Measurements from ENCODE around the gene C20orf141. TPM values are rescaled to one million over a fixed set of nuclear protein-coding genes. Genes with fewer than 3 reads are reported as not detected.
"Not testable (repeated sequence)": the region's sequence is repeated elsewhere in the genome, so short reads cannot be mapped to it uniquely, and the experiment has no call there.

The C20orf141 gene
- total RNA-seq, 1 donor from 2014 or later = not detected

GRCh38 chr20:2807019-2807418 is 7.8 kb upstream of the C20orf141 start:
- Histone ChIP-seq H3K36me3 (ENCODE audit: control insufficient read depth, insufficient read depth, low read length) (no peaks in the 10 kb centered on the region), H3K27me3 (ENCODE audit: control insufficient read depth, insufficient read depth, low read length) (peaks cover 19% of the 10 kb centered on the region), H3K4me3 (ENCODE audit: low read depth, low read length) (no peak overlapping the region)
- FAIRE-seq (no peak), DNase-seq (ENCODE audit: low read depth) (no peak)
- no peak for TF ChIP-seq CTCF (IDR thresholded peaks at IDR 0.05; ENCODE audit: insufficient read depth, low read length, severe bottlenecking)

GRCh38 chr20:2807929-2808328 is 6.9 kb upstream of the C20orf141 start:
- DNase-seq (ENCODE audit: low read depth); FAIRE-seq; H3K36me3 ChIP-seq (ENCODE audit: control insufficient read depth, insufficient read depth, low read length); H3K4me3 ChIP-seq (ENCODE audit: low read depth, low read length): not testable (repeated sequence)
- H3K27me3 ChIP-seq (ENCODE audit: control insufficient read depth, insufficient read depth, low read length) = peaks cover 16% of the 10 kb centered on the region

GRCh38 chr20:2809690-2810089 is 5.1 kb upstream of the C20orf141 start:
- FAIRE-seq (no peak), DNase-seq (ENCODE audit: low read depth) (no peak)
- no peak overlapping the region for H3K4me3 ChIP-seq (ENCODE audit: low read depth, low read length)
- TF ChIP-seq CTCF (IDR thresholded peaks at IDR 0.05; ENCODE audit: insufficient read depth, low read length, severe bottlenecking) = no peak
- H3K36me3 ChIP-seq (ENCODE audit: control insufficient read depth, insufficient read depth, low read length) = no peaks in the 10 kb centered on the region
- H3K27me3 ChIP-seq (ENCODE audit: control insufficient read depth, insufficient read depth, low read length) = peaks cover 16% of the 10 kb centered on the region

- no peaks in the 10 kb centered on the region for H3K36me3 ChIP-seq (ENCODE audit: control insufficient read depth, insufficient read depth, low read length)
- H3K4me3 ChIP-seq (ENCODE audit: low read depth, low read length) = no peak overlapping the region
- no peak for TF ChIP-seq CTCF (IDR thresholded peaks at IDR 0.05; ENCODE audit: insufficient read depth, low read length, severe bottlenecking)
- H3K27me3 ChIP-seq (ENCODE audit: control insufficient read depth, insufficient read depth, low read length) = no peaks in the 10 kb centered on the region
- DNase-seq (ENCODE audit: low read depth) (no peak), FAIRE-seq (no peak)
Measured at GRCh38 chr20:2812189-2812588, 2.6 kb upstream of the C20orf141 start.

GRCh38 chr20:2814076-2814475 is 711 bp upstream of the C20orf141 start:
- Histone ChIP-seq H3K27me3 (ENCODE audit: control insufficient read depth, insufficient read depth, low read length) (no peaks in the 10 kb centered on the region), H3K36me3 (ENCODE audit: control insufficient read depth, insufficient read depth, low read length) (no peaks in the 10 kb centered on the region), H3K4me3 (ENCODE audit: low read depth, low read length) (no peak overlapping the region)
- no peak for FAIRE-seq
- peak; percentile 22 for DNase-seq (ENCODE audit: low read depth)
- TF ChIP-seq CTCF (IDR thresholded peaks at IDR 0.05; ENCODE audit: insufficient read depth, low read length, severe bottlenecking) = no peak

- H3K27me3 ChIP-seq (ENCODE audit: control insufficient read depth, insufficient read depth, low read length) = peaks cover 1% of the 10 kb centered on the region
- no peaks in the 10 kb centered on the region for H3K36me3 ChIP-seq (ENCODE audit: control insufficient read depth, insufficient read depth, low read length)
- no peak overlapping the region for H3K4me3 ChIP-seq (ENCODE audit: low read depth, low read length)
- FAIRE-seq (no peak), DNase-seq (ENCODE audit: low read depth) (no peak)
- TF ChIP-seq CTCF (IDR thresholded peaks at IDR 0.05; ENCODE audit: insufficient read depth, low read length, severe bottlenecking) = no peak
Measured at GRCh38 chr20:2815242-2815900, 584 bp downstream of the C20orf141 start.
